Stimulated activated naive CD8-positive, alpha-beta T cell treated with anti-CD3 and anti-CD28 coated beads, Interleukin-15, Interleukin-2, amounts not matched to agents 100 ng/mL and 50 ng/mL, for 24 hours (primary cell): ENCODE data around the gene LTA4H.

Source experiments
- H3K27ac Mint-ChIP-seq: one replicate; pipeline ENCODE4 v1.8.0; 2021; ENCODE audit warnings: mild to moderate bottlenecking, mixed read lengths
- H3K27me3 Mint-ChIP-seq: one replicate; pipeline ENCODE4 v1.8.0; 2021; ENCODE audit warnings: mixed read lengths
- H3K36me3 Mint-ChIP-seq: one replicate; pipeline ENCODE4 v1.8.0; 2021; ENCODE audit warnings: low read depth, mixed read lengths
- H3K4me1 Mint-ChIP-seq: one replicate; pipeline ENCODE4 v1.8.0; 2021; ENCODE audit warnings: low read depth, mixed read lengths
- H3K4me3 Mint-ChIP-seq: one replicate; pipeline ENCODE4 v1.8.0; 2021; ENCODE audit warnings: mild to moderate bottlenecking, mixed read lengths
- H3K9me3 Mint-ChIP-seq: one replicate; pipeline ENCODE4 v1.8.0; 2021; ENCODE audit warnings: mixed read lengths

LTA4H gene

GRCh38 chr12:96028538-96028937 is 6.8 kb downstream of the LTA4H start:
- Mint-ChIP-seq H3K4me1 (peaks cover 29% of the 10 kb centered on the region), H3K27me3 (no peaks in the 10 kb centered on the region), H3K36me3 (peaks cover 34% of the 10 kb centered on the region), H3K27ac (no peak overlapping the region), H3K9me3 (no peaks in the 10 kb centered on the region), H3K4me3 (no peak overlapping the region)

GRCh38 chr12:96026331-96026730 is 9.1 kb downstream of the LTA4H start:
- Mint-ChIP-seq H3K4me1 (peaks cover 23% of the 10 kb centered on the region), H3K9me3 (no peaks in the 10 kb centered on the region), H3K4me3 (no peak overlapping the region), H3K36me3 (peaks cover 39% of the 10 kb centered on the region), H3K27ac (no peak overlapping the region), H3K27me3 (no peaks in the 10 kb centered on the region)

GRCh38 chr12:96025518-96025917 is 9.9 kb downstream of the LTA4H start:
- peaks cover 22% of the 10 kb centered on the region for H3K4me1 Mint-ChIP-seq
- H3K4me3 Mint-ChIP-seq = no peak overlapping the region
- H3K36me3 Mint-ChIP-seq = peaks cover 39% of the 10 kb centered on the region
- H3K27me3 Mint-ChIP-seq = no peaks in the 10 kb centered on the region
- no peak overlapping the region for H3K27ac Mint-ChIP-seq
- H3K9me3 Mint-ChIP-seq = no peaks in the 10 kb centered on the region

- H3K27ac Mint-ChIP-seq = no peak overlapping the region
- no peak overlapping the region for H3K4me3 Mint-ChIP-seq
These were observed 14.9 kb downstream of the LTA4H start for GRCh38 chr12:96020314-96021003.

GRCh38 chr12:96015672-96016071 is 19.7 kb downstream of the LTA4H start:
- Mint-ChIP-seq H3K9me3 (no peaks in the 10 kb centered on the region), H3K27ac (no peak overlapping the region), H3K36me3 (peaks cover 55% of the 10 kb centered on the region), H3K4me3 (no peak overlapping the region), H3K4me1 (no peaks in the 10 kb centered on the region), H3K27me3 (no peaks in the 10 kb centered on the region)

More at GRCh38 chr12:96020314-96021003, 14.9 kb downstream of the LTA4H start:
- Mint-ChIP-seq H3K4me1 (peaks cover 6% of the 10 kb centered on the region), H3K9me3 (no peaks in the 10 kb centered on the region), H3K27me3 (no peaks in the 10 kb centered on the region), H3K36me3 (peaks cover 40% of the 10 kb centered on the region)

GRCh38 chr12:96014943-96015599 is 20.3 kb downstream of the LTA4H start:
- H3K9me3 Mint-ChIP-seq = no peaks in the 10 kb centered on the region
- H3K27me3 Mint-ChIP-seq = no peaks in the 10 kb centered on the region
- H3K4me3 Mint-ChIP-seq = no peak overlapping the region
- H3K4me1 Mint-ChIP-seq = no peaks in the 10 kb centered on the region
- H3K27ac Mint-ChIP-seq = no peak overlapping the region
- H3K36me3 Mint-ChIP-seq = peaks cover 57% of the 10 kb centered on the region

- Mint-ChIP-seq H3K27ac (no peak overlapping the region), H3K4me1 (no peaks in the 10 kb centered on the region), H3K36me3 (peaks cover 58% of the 10 kb centered on the region)
These were observed 27.7 kb downstream of the LTA4H start for GRCh38 chr12:96007729-96008128.

GRCh38 chr12:96006727-96007126 is 28.7 kb downstream of the LTA4H start:
- no peaks in the 10 kb centered on the region for H3K4me1 Mint-ChIP-seq
- H3K27me3 Mint-ChIP-seq = no peaks in the 10 kb centered on the region
- no peak overlapping the region for H3K27ac Mint-ChIP-seq
- no peak overlapping the region for H3K4me3 Mint-ChIP-seq
- H3K9me3 Mint-ChIP-seq = no peaks in the 10 kb centered on the region
- H3K36me3 Mint-ChIP-seq = peaks cover 54% of the 10 kb centered on the region

More at GRCh38 chr12:96007729-96008128, 27.7 kb downstream of the LTA4H start:
- H3K9me3 Mint-ChIP-seq = no peaks in the 10 kb centered on the region
- H3K4me3 Mint-ChIP-seq = no peak overlapping the region
- no peaks in the 10 kb centered on the region for H3K27me3 Mint-ChIP-seq

GRCh38 chr12:96000858-96001257 is 34.5 kb downstream of the LTA4H start:
- peaks cover 33% of the 10 kb centered on the region for H3K36me3 Mint-ChIP-seq
- H3K4me3 Mint-ChIP-seq = no peak overlapping the region
- no peaks in the 10 kb centered on the region for H3K27me3 Mint-ChIP-seq
- H3K4me1 Mint-ChIP-seq = peaks cover 3% of the 10 kb centered on the region
- no peaks in the 10 kb centered on the region for H3K9me3 Mint-ChIP-seq
- H3K27ac Mint-ChIP-seq = no peak overlapping the region

- Mint-ChIP-seq H3K27ac (no peak overlapping the region), H3K27me3 (no peaks in the 10 kb centered on the region), H3K9me3 (no peaks in the 10 kb centered on the region), H3K4me1 (peaks cover 3% of the 10 kb centered on the region), H3K36me3 (peaks cover 20% of the 10 kb centered on the region), H3K4me3 (no peak overlapping the region)
These were observed 35.9 kb downstream of the LTA4H start for GRCh38 chr12:95999484-95999883.

- no peak overlapping the region for H3K27ac Mint-ChIP-seq
- no peak overlapping the region for H3K4me3 Mint-ChIP-seq
These were observed 36.6 kb downstream of the LTA4H start for GRCh38 chr12:95998611-95999286.

GRCh38 chr12:95997911-95998510 is 37.4 kb downstream of the LTA4H start:
- no peaks in the 10 kb centered on the region for H3K27me3 Mint-ChIP-seq
- H3K9me3 Mint-ChIP-seq = no peaks in the 10 kb centered on the region
- no peak overlapping the region for H3K27ac Mint-ChIP-seq
- no peak overlapping the region for H3K4me3 Mint-ChIP-seq
- H3K36me3 Mint-ChIP-seq = peaks cover 18% of the 10 kb centered on the region
- peaks cover 3% of the 10 kb centered on the region for H3K4me1 Mint-ChIP-seq

More at GRCh38 chr12:95998611-95999286, 36.6 kb downstream of the LTA4H start:
- H3K9me3 Mint-ChIP-seq = no peaks in the 10 kb centered on the region
- peaks cover 19% of the 10 kb centered on the region for H3K36me3 Mint-ChIP-seq
- peaks cover 3% of the 10 kb centered on the region for H3K4me1 Mint-ChIP-seq
- no peaks in the 10 kb centered on the region for H3K27me3 Mint-ChIP-seq

- peaks cover 3% of the 10 kb centered on the region for H3K4me1 Mint-ChIP-seq
- no peaks in the 10 kb centered on the region for H3K9me3 Mint-ChIP-seq
- H3K27ac Mint-ChIP-seq = no peak overlapping the region
- H3K36me3 Mint-ChIP-seq = peaks cover 11% of the 10 kb centered on the region
- H3K27me3 Mint-ChIP-seq = no peaks in the 10 kb centered on the region
- no peak overlapping the region for H3K4me3 Mint-ChIP-seq
These were observed 38.1 kb downstream of the LTA4H start for GRCh38 chr12:95997276-95997675.

- Mint-ChIP-seq H3K27me3 (no peaks in the 10 kb centered on the region), H3K27ac (no peak within 1 kb of the TSS), H3K36me3 (peaks cover 11% of the 10 kb centered on the region), H3K9me3 (no peaks in the 10 kb centered on the region), H3K4me3 (no peak within 1 kb of the TSS), H3K4me1 (peaks cover 3% of the 10 kb centered on the region)
These were observed 39.2 kb downstream of the LTA4H start, which contains the start of gene HAL for GRCh38 chr12:95996034-95996658. TSS of gene HAL (minus strand) at chr12:95996344. CDS start at chr12:95995910, 434 bp downstream.
